HG03521 (cell line): ENCODE measurements around the gene JAKMIP2.

ENCODE experiments used
- ATAC-seq: cut with Tn5 transposase; IDR thresholded peaks from one replicate; pipeline ENCODE4 v1.9.1; 2021; ENCODE audit warnings: mild to moderate bottlenecking, moderate library complexity; ENCODE audit not compliant: unreplicated experiment

The JAKMIP2 gene

GRCh38 chr5:147789820-147790219, 7.3 kb upstream of the JAKMIP2 start:
- no peak for ATAC-seq

DNA sequence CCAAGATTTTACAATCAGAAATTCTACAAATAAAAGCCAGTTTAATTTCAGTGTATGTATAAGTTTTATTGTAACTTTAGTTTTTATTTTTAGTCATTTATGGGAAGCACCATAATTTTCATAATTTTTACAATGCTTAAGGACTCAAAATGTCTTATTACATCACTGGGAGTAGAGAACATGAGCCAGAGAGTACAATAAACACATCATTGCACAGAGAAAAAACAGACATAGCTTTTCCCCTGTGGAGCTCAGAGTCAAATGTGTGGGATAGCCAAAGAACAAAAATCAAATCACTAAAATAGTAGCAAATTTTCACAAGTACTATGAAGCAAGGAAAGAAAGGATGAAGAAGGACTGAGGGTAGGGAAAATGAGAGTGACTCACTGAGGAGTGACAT, 5.5 kb upstream of the JAKMIP2 start:
- ATAC-seq = no peak

GRCh38 chr5:147786142-147786541, 3.6 kb upstream of the JAKMIP2 start:
- ATAC-seq = no peak

GRCh38 chr5:147784146-147784987, 1.8 kb upstream of the JAKMIP2 start:
- no peak for ATAC-seq

- no peak for ATAC-seq
Measured at GRCh38 chr5:147780924-147781573, 1.5 kb downstream of the JAKMIP2 start.

DNA sequence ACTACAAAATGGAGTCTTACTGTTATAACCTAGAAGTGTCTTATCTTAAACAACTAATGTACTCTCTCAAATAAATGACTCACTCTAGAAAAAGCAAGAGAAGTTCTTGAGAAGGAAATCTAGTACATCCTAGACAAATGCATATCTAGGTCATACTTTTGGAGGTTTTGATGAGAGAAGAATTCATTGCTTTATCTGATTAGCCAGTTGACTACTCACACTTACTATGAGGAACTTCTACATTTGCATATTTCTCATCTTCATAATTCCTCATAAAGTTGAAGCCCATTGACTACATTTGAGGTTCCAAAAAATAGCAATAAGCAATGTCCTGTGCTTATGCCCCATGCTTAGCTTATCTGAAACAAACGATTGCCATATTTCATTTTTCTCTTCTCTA, 2.8 kb downstream of the JAKMIP2 start:
- no peak for ATAC-seq

DNA sequence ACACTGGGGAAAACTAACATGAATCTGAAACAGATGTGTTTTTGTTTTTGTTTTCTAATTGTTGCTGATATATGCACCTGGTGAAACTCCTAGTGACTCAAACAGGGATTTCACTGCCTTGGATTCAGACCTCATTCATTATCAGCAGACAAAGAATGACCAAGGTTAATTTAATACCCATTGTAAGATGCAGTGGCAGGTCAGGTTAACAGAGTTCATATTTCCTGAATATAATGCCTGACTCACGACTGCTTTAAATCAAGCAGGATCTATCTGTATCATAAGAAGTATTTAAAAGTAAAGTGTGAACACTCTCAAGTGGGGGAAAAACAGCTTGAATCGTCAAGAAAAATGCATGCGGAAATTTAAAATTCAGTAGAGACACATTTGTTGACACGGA, 5.5 kb downstream of the JAKMIP2 start:
- ATAC-seq = no peak

- ATAC-seq = no peak
Measured at GRCh38 chr5:147773587-147773986, 8.9 kb downstream of the JAKMIP2 start.

GRCh38 chr5:147773139-147773538, 9.4 kb downstream of the JAKMIP2 start:
- ATAC-seq = no peak

DNA sequence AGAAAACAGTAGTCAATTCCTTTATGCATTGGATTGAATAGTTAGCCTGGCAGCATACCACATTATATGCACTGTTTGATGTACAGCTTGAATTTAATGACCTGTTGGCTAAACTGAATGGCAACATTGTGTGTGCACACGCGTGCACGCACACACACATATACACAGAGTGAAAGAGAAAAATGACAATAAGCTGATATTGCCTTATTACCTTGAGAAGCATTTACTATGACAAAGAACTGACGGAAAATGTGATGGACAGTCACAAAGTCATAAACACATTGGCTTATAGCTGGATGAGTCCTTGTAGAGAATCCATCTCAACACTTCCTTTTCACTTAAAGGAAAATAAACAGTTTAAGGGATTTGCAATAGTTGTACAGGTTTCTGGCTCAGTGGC, 15.5 kb downstream of the JAKMIP2 start:
- no peak for ATAC-seq

- ATAC-seq = no peak
Measured at GRCh38 chr5:147763791-147764525, 18.6 kb downstream of the JAKMIP2 start.

DNA sequence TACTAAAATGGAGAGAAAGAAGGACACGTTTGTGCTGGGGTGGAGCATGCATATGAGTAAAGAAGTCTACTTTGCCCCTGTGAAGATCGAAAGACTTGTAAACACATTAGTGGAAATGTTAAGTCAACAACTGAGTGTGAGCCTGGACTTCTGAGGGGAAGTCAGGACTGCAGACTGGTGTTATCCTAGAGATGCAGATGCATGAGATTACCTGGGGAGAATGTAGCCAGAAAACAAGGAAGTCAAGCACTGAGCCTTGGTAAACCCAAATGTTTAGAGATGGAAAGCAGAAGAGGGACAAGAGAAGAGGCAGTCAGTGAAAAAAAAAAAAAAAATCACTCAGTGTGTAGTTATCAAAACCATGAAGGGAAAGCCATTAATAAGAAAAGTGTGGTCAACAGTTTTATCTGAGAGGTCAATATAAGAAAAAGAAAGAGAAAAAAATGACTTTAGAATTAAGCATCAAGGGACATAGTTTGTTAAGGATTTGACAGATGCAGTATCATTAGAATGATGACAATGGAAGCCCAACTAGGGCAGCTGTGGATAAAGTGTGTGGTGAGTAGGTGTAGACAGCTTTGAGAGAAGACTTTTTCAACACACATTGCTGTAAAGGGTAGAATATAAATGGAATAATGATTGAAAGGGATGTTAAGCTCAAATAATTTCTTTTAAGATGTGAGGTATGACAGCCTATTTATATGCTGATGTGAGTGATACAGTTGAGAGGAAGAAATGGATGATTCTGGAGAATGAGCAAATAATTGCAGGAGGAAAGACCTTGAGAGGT, 22.2 kb downstream of the JAKMIP2 start:
- ATAC-seq = no peak

- no peak for ATAC-seq
Measured at GRCh38 chr5:147759441-147759840, 23.1 kb downstream of the JAKMIP2 start.

DNA sequence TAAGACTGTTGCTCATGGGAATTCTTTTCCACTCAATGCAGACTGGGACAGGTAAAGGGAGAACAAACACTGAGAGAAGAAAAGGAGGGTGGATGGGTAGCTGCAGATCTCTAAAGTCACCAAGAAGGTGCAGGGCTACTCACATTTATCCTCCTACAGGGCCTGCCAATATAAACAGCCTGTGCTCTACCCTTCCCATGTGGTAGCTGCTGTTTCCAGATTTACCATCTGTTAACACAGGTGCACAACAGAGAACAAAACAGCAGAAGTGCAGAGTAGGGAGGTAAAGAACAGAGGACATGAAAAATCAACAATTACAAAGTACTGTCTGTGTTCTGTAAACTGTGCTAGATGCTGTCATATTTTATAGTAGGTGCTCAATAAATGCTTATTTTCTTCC, 26.0 kb downstream of the JAKMIP2 start:
- ATAC-seq = no peak

DNA sequence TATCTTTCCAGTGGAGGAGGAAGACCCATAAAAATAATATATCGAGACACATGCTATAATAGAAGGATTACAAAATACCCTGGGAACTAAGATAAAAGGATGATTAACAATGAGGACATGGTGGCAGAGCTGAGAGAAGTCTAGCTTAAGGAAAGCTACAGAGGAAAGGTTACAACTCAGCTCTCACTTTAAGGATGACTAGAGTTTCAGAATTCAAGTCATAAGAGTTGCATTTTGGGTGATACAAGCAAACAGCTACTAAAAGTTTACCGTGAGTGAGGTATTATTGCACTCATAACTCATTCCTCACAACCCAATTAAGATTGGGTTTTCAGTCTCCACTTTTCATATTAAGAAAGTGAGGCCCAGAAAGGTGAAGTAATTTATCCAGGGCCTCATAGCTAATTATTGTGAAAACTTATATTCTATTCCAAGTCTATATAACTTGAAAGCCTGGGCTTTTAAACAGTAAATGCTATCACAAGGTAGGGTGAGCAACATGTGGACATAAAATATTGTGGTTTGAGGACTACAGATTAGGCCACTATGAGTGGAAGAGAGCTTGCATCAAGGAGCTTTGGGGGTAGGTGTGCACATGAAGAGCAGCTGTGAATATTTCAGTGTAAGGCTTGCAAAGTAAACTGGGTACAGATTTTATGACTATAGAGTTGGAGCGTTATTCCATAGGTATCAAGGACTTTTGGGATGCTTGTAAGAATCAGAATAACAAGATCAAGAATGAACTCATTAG, 28.0 kb downstream of the JAKMIP2 start:
- ATAC-seq = no peak

DNA sequence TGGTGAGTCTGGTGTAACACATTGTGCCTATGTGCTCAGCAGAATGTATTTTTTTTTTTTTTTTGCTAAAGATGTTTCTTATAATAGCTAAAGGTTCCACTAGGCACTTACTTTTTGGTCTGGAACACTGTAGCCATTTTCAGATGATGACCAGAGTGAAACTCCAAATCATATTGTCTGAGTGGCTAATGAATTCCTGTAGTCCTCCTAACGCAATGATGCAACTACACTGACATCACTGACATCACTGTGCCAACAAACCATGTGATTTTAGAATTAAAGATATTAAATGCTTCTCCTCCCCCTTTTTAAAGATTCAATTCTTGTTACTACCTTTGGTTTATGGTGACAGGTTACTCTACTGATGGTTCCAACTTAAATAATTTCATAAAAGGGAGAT, 28.8 kb downstream of the JAKMIP2 start:
- ATAC-seq = no peak

GRCh38 chr5:147752666-147753290, 29.8 kb downstream of the JAKMIP2 start:
- no peak for ATAC-seq

DNA sequence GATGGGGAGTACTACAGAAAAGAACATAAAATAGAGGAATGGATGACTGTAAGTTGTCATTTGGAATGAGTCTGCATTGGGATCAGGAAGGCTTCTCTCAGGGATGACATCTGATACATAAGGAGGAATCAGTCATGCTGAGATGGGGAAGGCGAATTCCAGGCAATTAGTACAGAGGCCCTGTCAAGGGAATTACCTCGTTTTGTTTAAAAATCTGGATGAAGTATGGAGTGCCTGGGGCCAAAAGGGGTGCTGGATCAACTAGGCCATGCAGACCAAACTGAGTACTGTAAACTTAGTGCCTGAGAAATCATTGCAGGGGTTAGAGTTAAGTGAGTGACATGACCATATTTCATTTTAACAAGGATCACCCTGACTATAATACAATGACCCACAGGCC, 30.5 kb downstream of the JAKMIP2 start:
- ATAC-seq = no peak

- ATAC-seq = no peak
Measured at GRCh38 chr5:147751156-147751830, 31.2 kb downstream of the JAKMIP2 start.
